ENCODE results near the gene MCTP1. TPM values are rescaled to one million over a fixed set of nuclear protein-coding genes. Genes with fewer than 3 reads are reported as not detected.

The MCTP1 gene
- total and polyA plus RNA-seq, 2 of the 8 experiments (the other 6 are each of a cell fraction or from before 2014, with no cell fraction given) = 0.56 to 3.4 TPM

DNA sequence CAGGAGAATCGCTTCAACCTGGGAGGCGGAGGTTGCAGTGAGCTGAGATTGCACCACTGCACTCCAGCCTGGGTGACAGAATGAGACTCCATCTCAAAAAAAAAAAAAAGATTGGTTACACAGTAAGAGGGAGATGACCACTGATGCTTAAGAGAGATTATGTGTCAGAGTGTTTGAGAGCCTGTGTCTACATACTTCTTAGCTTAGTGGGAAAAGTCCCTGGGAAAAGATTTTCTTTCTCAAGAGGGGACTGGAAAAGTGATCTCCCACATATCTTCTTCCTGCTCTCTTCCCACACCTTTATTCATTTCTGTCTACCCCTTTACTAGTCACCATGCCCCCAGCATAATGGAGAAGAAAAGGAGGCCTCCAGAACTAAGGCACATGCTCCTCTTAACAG, 55.2 kb downstream of the MCTP1 start:
- Histone ChIP-seq H3K36me3 (ENCODE audit: control insufficient read depth in 2 of 4, insufficient read depth in 4 of 4, low read length in 3 of 4) (no peaks in the 10 kb centered on the region), H3K4me1 (replicated peaks in 1 of 4; ENCODE audit: control insufficient read depth in 3 of 4, insufficient read depth in 4 of 4, low read length in 3 of 4) (no peaks in the 10 kb centered on the region), H3K9ac (replicated peaks in 1 of 4; ENCODE audit: extremely low read depth in 1 of 4, low read depth in 3 of 4, low read length in 3 of 4) (no peak overlapping the region), H3K4ac (replicated peaks; ENCODE audit: insufficient read length, low read depth, low read length) (no peak overlapping the region), H2AK5ac (ENCODE audit: low read depth, low read length) (no peak overlapping the region), H3K56ac (replicated peaks; ENCODE audit: insufficient read length, low read depth, low read length) (no peak overlapping the region), H2BK5ac (ENCODE audit: low read depth, low read length) (no peak overlapping the region), H4K20me1 (replicated peaks in 1 of 2; ENCODE audit: control insufficient read depth in 1 of 2, insufficient read depth in 2 of 2, low read length in 2 of 2) (no peaks in the 10 kb centered on the region), H4K8ac (ENCODE audit: extremely low read depth, insufficient read depth, low read length) (no peak overlapping the region), H3K4me3 (ENCODE audit: extremely low read depth in 1 of 4, insufficient read depth in 2 of 4, low read depth in 3 of 4, low read length in 4 of 4) (no peak overlapping the region), H2BK20ac (ENCODE audit: low read length) (no peak overlapping the region), H4K91ac (replicated peaks; ENCODE audit: insufficient read length, low read length) (no peak overlapping the region), H2BK12ac (ENCODE audit: low read depth, low read length) (no peak overlapping the region), H4K5ac (ENCODE audit: insufficient read length, low read depth, low read length) (no peak overlapping the region), H3K79me2 (ENCODE audit: control insufficient read depth in 1 of 2, insufficient read depth in 2 of 2, low read length in 2 of 2) (no peaks in the 10 kb centered on the region), H3K4me2 (ENCODE audit: insufficient read depth in 1 of 2, low read depth in 2 of 2, low read length in 2 of 2) (no peak overlapping the region), H2BK120ac (replicated peaks; ENCODE audit: low read depth, low read length) (no peak overlapping the region), H2BK15ac (ENCODE audit: low read length) (no peak overlapping the region), H3K18ac (ENCODE audit: extremely low read depth, low read length) (no peak overlapping the region), H3K23ac (ENCODE audit: insufficient read length) (no peak overlapping the region), H3K79me1 (ENCODE audit: low read depth, low read length) (no peaks in the 10 kb centered on the region), H3K27me3 (replicated peaks in 1 of 4; ENCODE audit: control insufficient read depth in 3 of 4, extremely low read depth in 1 of 4, insufficient read depth in 3 of 4, low read length in 3 of 4) (no peaks in the 10 kb centered on the region), H2AFZ (ENCODE audit: low read length) (no peak overlapping the region), H3K14ac (ENCODE audit: insufficient read length) (no peak overlapping the region), H3K9me3 (ENCODE audit: insufficient read depth in 2 of 2, low read depth in 1 of 2, low read length in 1 of 2) (0 out of 4 replicates have a peak, but pooled peaks cover 0 to 2% of the 10 kb centered on the region in 2 experiments), H3K27ac (ENCODE audit: low read depth, low read length) (no peak overlapping the region), H3K23me2 (ENCODE audit: low read depth, low read length) (no peaks in the 10 kb centered on the region; the same call in 1 of the 2 replicates)
- WGBS, 2 experiments (ENCODE audit: extremely low coverage in 1 of 2, insufficient coverage in 1 of 2, insufficient read length in 1 of 2, insufficient replicate concordance in 2 of 2, low coverage in 1 of 2, low lambda C conversion rate in 2 of 2, missing lambda C conversion rate in 1 of 2) = no CpG with 5 or more reads among the region's 2 CpGs
- CTCF ChIA-PET (ENCODE audit: partially characterized antibody) = interaction anchor here (0.7 to 0.8 kb wide), 2 partner anchors 15 to 209 kb away, joined by 3 to 4 read pairs; no protein-coding TSS in a partner anchor
- FAIRE-seq (no peak), DNase-seq (ENCODE audit: low read depth in 1 of 2, low spot score in 2 of 2) (no peak)
- TF ChIP-seq HDAC6 (IDR thresholded peaks at IDR 0.05; ENCODE audit: low read depth, low read length) (no peak), TAF7 (optimal IDR thresholded peaks at IDR 0.05; ENCODE audit: borderline replicate concordance, low read depth, low read length) (no peak), SIX5 (IDR thresholded peaks at IDR 0.05; ENCODE audit: low read depth, low read length) (no peak), CEBPB (IDR thresholded peaks at IDR 0.05; ENCODE audit: low read depth, low read length) (no peak), CTBP2 (IDR thresholded peaks at IDR 0.05; ENCODE audit: borderline replicate concordance, insufficient read depth, insufficient read length, low read length) (no peak), CHD1 (IDR thresholded peaks at IDR 0.05; ENCODE audit: low read depth, low read length) (no peak), EZH2 (IDR thresholded peaks at IDR 0.05; ENCODE audit: low read depth, low read length, severe bottlenecking) (no peak), KDM1A (IDR thresholded peaks at IDR 0.05; ENCODE audit: borderline replicate concordance, low read length) (no peak), SP1 (IDR thresholded peaks at IDR 0.05; ENCODE audit: low read depth, low read length) (no peak), BACH1 (IDR thresholded peaks at IDR 0.05; ENCODE audit: low read length) (no peak)
- TF ChIP-seq, protein P1, sequence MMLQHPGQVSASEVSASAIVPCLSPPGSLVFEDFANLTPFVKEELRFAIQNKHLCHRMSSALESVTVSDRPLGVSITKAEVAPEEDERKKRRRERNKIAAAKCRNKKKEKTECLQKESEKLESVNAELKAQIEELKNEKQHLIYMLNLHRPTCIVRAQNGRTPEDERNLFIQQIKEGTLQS (IDR thresholded peaks at IDR 0.05; ENCODE audit: insufficient read depth, low read depth, low read length) = no peak
- TF ChIP-seq, protein P2, sequence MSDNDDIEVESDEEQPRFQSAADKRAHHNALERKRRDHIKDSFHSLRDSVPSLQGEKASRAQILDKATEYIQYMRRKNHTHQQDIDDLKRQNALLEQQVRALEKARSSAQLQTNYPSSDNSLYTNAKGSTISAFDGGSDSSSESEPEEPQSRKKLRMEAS (IDR thresholded peaks at IDR 0.05) = no peak
- POLR2A ChIA-PET (ENCODE audit: partially characterized antibody) = no interaction called here

Measured in H1 (cell line).